Immature natural killer cell (primary cell): ENCODE measurements around the gene MEGF9. TPM values are rescaled to one million over a fixed set of nuclear protein-coding genes. Genes with fewer than 3 reads are reported as not detected.
"Not testable (repeated sequence)": the region's sequence is repeated elsewhere in the genome, so short reads cannot be mapped to it uniquely, and the experiment has no call there.

Source experiments
- DNase-seq, 3 donors: peaks; one replicate each; pipeline ENCODE4 v3.0.0; 2022; ENCODE audit warnings: mixed read lengths in 1 of 3
- H3K27ac Mint-ChIP-seq, 6 donors: one replicate each; pipeline ENCODE4 v1.8.0; 2020; ENCODE audit warnings: mixed read lengths in 6 of 6, mild to moderate bottlenecking in 5 of 6, inconsistent platforms in 4 of 6, moderate library complexity in 3 of 6
- H3K27me3 Mint-ChIP-seq, 3 donors: one replicate each; pipeline ENCODE4 v1.8.0; 2020 to 2021; ENCODE audit warnings: low read depth in 3 of 3, mild to moderate bottlenecking in 3 of 3, mixed read lengths in 3 of 3, moderate library complexity in 3 of 3, inconsistent platforms in 1 of 3
- H3K36me3 Mint-ChIP-seq, 3 donors: one replicate each; pipeline ENCODE4 v1.8.0; 2020; ENCODE audit warnings: mixed read lengths in 3 of 3, inconsistent platforms in 2 of 3, mild to moderate bottlenecking in 2 of 3
- H3K4me1 Mint-ChIP-seq, 2 donors: one replicate each; pipeline ENCODE4 v1.8.0; 2020; ENCODE audit warnings: inconsistent platforms in 2 of 2, mild to moderate bottlenecking in 2 of 2, mixed read lengths in 2 of 2, moderate library complexity in 1 of 2
- H3K4me3 Mint-ChIP-seq, 5 donors: one replicate each; pipeline ENCODE4 v1.8.0; 2020; ENCODE audit warnings: mild to moderate bottlenecking in 5 of 5, mixed read lengths in 5 of 5, inconsistent platforms in 3 of 5, moderate library complexity in 3 of 5
- H3K9me3 Mint-ChIP-seq, 6 donors: one replicate each; pipeline ENCODE4 v1.8.0; 2020; ENCODE audit warnings: mild to moderate bottlenecking in 6 of 6, mixed read lengths in 6 of 6, inconsistent platforms in 4 of 6, moderate library complexity in 3 of 6
- polyA plus RNA-seq, 3 donors: library from polyadenylated mRNA; unstranded; fragments of 300-500 nt; fragmentation: Illumina TruSeq; gene quantifications; one replicate each; pipeline ENCODE4 v1.2.3, GENCODE V29; 2021

MEGF9 gene
- polyA plus RNA-seq = 10 to 100 TPM; 10.0 to 13.3 (median 11.2) TPM

DNA sequence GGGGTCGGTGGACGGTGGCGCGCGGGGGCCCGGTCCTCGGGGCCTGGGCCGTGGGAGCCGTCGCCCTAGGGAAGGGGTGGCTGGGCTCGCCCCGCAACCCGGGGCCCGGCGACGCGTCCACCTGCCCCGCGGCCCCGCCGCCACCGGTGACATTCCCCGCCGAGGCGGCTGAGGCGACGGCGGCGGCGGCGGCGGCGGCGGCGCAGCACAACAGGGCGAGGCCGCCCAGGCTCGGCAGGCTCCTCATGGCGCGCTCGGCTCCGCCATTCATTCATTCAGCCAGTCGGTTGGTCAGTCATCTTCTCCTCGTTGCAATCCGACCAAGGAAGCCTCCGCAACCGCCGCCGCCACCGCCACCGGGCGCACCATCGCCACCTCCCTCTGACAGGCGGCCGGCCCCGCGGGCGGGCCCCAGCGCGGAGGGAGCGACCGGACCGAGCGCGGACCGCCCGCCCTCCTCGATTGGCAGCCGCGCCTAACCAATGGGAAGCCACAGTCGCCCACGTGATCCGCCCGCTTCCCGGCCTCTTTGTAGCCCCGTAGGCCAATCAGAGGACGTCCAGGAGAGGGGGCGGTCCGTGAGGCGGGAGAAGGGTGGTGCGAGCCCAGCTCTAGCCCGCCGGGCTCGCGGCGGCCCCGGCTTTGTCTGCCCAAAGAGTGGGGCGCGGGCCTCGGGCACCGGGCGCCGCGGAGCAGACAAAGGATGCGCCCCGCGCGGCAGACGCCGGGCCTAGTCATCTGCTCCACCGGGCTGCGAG, at the start of gene MEGF9:
Gene MEGF9, minus strand, starts transcription at position 383 of the 758 bp plus-strand sequence. Its CDS starts 112 bp downstream, at position 271.
- Mint-ChIP-seq H3K4me1 (peaks cover 42 to 47% of the 10 kb centered on the region in 2 donors), H3K9me3 (no peaks in the 10 kb centered on the region), H3K27me3 (peaks cover 5 to 7% (median 5%) of the 10 kb centered on the region in 3 donors), H3K4me3 (peak within 1 kb of the TSS; percentile 85 to 94 (median 93)), H3K27ac (peak within 1 kb of the TSS; percentile 86 to 94 (median 92)), H3K36me3 (no peaks in the 10 kb centered on the region)
- peak; percentile 96 to 97 (median 97) for DNase-seq

- Mint-ChIP-seq H3K27ac (peak overlapping the region in 1 of 6 donors; percentile 27), H3K36me3 (peaks cover 4 to 33% (median 19%) of the 10 kb centered on the region in 3 donors), H3K4me1 (peaks cover 0 to 4% of the 10 kb centered on the region in 2 donors), H3K27me3 (peaks cover 0 to 2% (median 2%) of the 10 kb centered on the region in 3 donors), H3K4me3 (no peak overlapping the region), H3K9me3 (no peaks in the 10 kb centered on the region)
- DNase-seq = no peak
Measured at GRCh38 chr9:120761006-120761405, 46.7 kb upstream of the MEGF9 start.

DNA sequence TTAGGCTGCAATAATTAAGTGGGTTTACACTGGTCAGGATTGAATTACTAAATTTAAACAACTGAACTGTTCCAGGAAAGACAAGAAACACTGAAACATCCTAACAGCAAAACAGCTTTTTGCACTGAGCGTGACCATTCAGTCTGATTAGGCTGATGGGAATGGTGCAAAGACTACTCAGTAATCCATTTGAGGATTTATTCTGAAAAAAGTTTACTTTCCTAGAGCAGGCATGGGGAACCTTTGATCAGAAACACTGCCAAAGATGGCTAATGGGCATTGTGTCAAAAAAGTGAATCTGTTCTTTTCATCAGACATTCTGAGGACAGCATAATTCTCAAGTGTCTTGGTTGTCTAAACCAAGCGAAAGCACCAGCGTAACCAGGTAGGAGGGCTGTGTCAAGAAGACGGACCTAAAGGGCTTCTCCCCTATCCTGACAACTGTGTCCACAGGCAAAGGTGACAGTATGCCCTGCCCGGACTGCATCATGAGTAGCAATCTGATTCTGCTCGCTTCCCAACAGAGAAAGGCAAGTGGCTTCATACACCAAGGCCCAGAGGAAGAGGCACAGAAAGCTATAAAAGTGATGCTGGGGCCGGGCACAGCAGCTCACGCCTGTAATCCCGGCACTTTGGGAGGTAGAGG, 45.6 kb upstream of the MEGF9 start:
- no peaks in the 10 kb centered on the region for H3K4me1 Mint-ChIP-seq
- H3K27ac Mint-ChIP-seq = peak overlapping the region in 1 of 6 donors; percentile 65
- DNase-seq = no peak
- H3K36me3 Mint-ChIP-seq = peaks cover 4 to 31% (median 16%) of the 10 kb centered on the region in 3 donors
- H3K9me3 Mint-ChIP-seq = no peaks in the 10 kb centered on the region
- H3K27me3 Mint-ChIP-seq = peaks cover 0 to 2% (median 0%) of the 10 kb centered on the region in 3 donors
- H3K4me3 Mint-ChIP-seq = no peak overlapping the region

DNA sequence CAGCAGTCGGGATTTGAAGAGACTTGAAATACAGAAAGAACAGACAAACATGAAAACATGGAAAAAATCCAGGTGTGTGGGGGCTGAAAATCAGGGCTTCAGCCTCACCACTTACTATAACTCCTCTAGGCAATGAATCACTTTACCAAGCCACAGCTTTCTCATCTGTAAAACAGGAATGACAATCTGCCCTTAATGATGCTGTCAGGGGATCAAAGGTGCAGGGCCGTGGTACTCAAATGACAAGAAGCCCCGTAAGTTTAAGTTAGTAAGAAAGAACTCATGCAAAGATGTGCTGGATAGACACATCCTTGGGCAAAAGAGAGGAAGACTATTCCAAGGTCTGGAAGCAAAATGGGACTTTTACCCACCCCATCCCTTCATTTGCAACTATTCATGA, 44.3 kb upstream of the MEGF9 start:
- H3K9me3 Mint-ChIP-seq = no peaks in the 10 kb centered on the region
- H3K4me3 Mint-ChIP-seq = no peak overlapping the region
- H3K4me1 Mint-ChIP-seq = no peaks in the 10 kb centered on the region
- no peak for DNase-seq
- no peaks in the 10 kb centered on the region for H3K27me3 Mint-ChIP-seq
- peaks cover 4 to 20% (median 16%) of the 10 kb centered on the region in 3 donors for H3K36me3 Mint-ChIP-seq
- no peak overlapping the region for H3K27ac Mint-ChIP-seq

DNA sequence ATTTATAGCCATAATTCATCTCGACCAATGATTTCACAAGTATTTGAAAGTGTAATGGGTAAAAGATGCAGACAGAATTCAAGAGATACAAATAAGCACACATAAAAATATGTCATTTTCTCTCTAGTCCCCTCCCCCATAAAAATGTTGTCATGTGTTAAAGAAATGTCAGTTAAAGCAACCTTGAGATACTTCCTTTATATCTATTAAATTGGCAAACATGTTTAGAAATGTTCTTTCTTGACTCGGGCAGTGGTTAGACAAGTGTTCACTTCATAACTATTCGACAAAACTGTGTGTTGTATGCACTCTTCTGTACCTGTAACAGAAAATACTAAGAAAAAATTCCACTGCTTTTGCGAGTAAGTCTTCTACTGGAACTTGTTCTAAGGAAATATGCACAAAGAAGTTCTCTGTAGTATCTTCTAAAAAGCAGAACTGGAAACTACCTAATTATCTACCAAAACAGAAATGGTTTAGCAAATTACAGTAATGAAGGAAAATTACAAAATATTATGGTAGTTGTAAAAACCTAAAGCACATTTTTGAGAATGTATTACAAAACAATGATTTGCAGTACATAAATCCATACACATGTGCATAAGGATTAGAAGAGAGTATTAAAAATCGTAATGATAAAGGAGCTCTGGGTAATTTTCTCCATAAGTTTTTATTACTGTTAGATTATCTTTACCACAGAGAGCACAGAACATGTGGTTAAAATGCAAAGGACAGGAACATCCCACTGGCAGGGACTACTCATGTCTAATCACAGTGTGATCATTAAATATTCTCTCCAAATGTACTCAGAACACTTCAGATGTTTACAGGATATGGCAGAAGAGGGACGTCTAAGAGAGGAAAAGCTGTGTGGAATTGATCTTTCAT, 43.0 kb upstream of the MEGF9 start:
- no peak for DNase-seq
- no peak overlapping the region for H3K4me3 Mint-ChIP-seq
- H3K36me3 Mint-ChIP-seq = peaks cover 10 to 14% (median 12%) of the 10 kb centered on the region in 3 donors
- no peaks in the 10 kb centered on the region for H3K27me3 Mint-ChIP-seq
- no peaks in the 10 kb centered on the region for H3K4me1 Mint-ChIP-seq
- peak overlapping the region in 4 of 6 donors; percentile 14 to 66 (median 50) for H3K27ac Mint-ChIP-seq
- no peaks in the 10 kb centered on the region for H3K9me3 Mint-ChIP-seq

DNA sequence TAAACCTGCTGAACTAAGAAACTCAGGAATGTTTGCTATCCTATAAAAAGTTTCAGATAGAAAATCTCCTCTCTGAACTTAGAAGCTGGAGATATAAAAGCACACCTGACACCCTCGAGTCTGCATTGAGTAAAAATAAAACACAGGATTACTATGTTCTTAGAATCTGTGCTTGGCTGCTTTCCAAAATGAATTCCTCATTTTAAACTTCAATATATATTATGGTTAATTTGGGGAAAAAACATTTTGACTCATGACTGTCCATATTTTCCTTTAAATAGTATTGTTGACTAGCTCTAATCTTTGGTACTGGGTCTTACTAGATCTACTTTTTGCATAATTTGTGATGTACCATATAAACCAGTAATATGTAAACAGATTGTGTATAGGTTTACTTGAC, 42.3 kb upstream of the MEGF9 start:
- Mint-ChIP-seq H3K27me3 (no peaks in the 10 kb centered on the region), H3K9me3 (no peaks in the 10 kb centered on the region), H3K27ac (peak overlapping the region in 1 of 6 donors; percentile 39), H3K4me1 (no peaks in the 10 kb centered on the region), H3K36me3 (peaks cover 10 to 14% (median 12%) of the 10 kb centered on the region in 3 donors), H3K4me3 (no peak overlapping the region)
- DNase-seq = no peak

- H3K27ac Mint-ChIP-seq = peak overlapping the region in 1 of 6 donors; percentile 39
- H3K4me1 Mint-ChIP-seq = no peaks in the 10 kb centered on the region
Measured at GRCh38 chr9:120755810-120756434, 41.7 kb upstream of the MEGF9 start.

GRCh38 chr9:120755044-120755443, 40.8 kb upstream of the MEGF9 start:
- peaks cover 4 to 14% (median 10%) of the 10 kb centered on the region in 3 donors for H3K36me3 Mint-ChIP-seq
- H3K4me3 Mint-ChIP-seq = no peak overlapping the region
- no peaks in the 10 kb centered on the region for H3K4me1 Mint-ChIP-seq
- no peaks in the 10 kb centered on the region for H3K27me3 Mint-ChIP-seq
- H3K27ac Mint-ChIP-seq = no peak overlapping the region
- no peaks in the 10 kb centered on the region for H3K9me3 Mint-ChIP-seq
- no peak for DNase-seq

More at GRCh38 chr9:120755810-120756434, 41.7 kb upstream of the MEGF9 start:
- H3K4me3 Mint-ChIP-seq = no peak overlapping the region
- no peaks in the 10 kb centered on the region for H3K27me3 Mint-ChIP-seq
- H3K9me3 Mint-ChIP-seq = no peaks in the 10 kb centered on the region
- peaks cover 7 to 14% (median 10%) of the 10 kb centered on the region in 3 donors for H3K36me3 Mint-ChIP-seq
- DNase-seq = peak; percentile 57 to 63 (median 58)

- no peak overlapping the region for H3K27ac Mint-ChIP-seq
- H3K36me3 Mint-ChIP-seq = peaks cover 0 to 14% (median 4%) of the 10 kb centered on the region in 3 donors
- H3K9me3 Mint-ChIP-seq = no peaks in the 10 kb centered on the region
- no peak overlapping the region for H3K4me3 Mint-ChIP-seq
- no peak for DNase-seq
- H3K27me3 Mint-ChIP-seq = no peaks in the 10 kb centered on the region
- H3K4me1 Mint-ChIP-seq = no peaks in the 10 kb centered on the region
Measured at GRCh38 chr9:120750421-120750820, 36.2 kb upstream of the MEGF9 start.

GRCh38 chr9:120746366-120746765, 32.1 kb upstream of the MEGF9 start:
- not testable (repeated sequence) for H3K36me3 Mint-ChIP-seq, H3K4me3 Mint-ChIP-seq, H3K27ac Mint-ChIP-seq, DNase-seq, H3K9me3 Mint-ChIP-seq, H3K4me1 Mint-ChIP-seq, H3K27me3 Mint-ChIP-seq

GRCh38 chr9:120745278-120745677, 31.0 kb upstream of the MEGF9 start:
- H3K9me3 Mint-ChIP-seq = no peaks in the 10 kb centered on the region
- H3K27ac Mint-ChIP-seq = no peak overlapping the region
- H3K27me3 Mint-ChIP-seq = no peaks in the 10 kb centered on the region
- peaks cover 0 to 4% (median 3%) of the 10 kb centered on the region in 3 donors for H3K36me3 Mint-ChIP-seq
- no peak for DNase-seq
- H3K4me1 Mint-ChIP-seq = no peaks in the 10 kb centered on the region
- no peak overlapping the region for H3K4me3 Mint-ChIP-seq

GRCh38 chr9:120742951-120743416, 28.7 kb upstream of the MEGF9 start:
- H3K27me3 Mint-ChIP-seq = no peaks in the 10 kb centered on the region
- H3K9me3 Mint-ChIP-seq = no peaks in the 10 kb centered on the region
- no peaks in the 10 kb centered on the region for H3K4me1 Mint-ChIP-seq
- H3K36me3 Mint-ChIP-seq = peaks cover 0 to 4% (median 3%) of the 10 kb centered on the region in 3 donors
- peak in 1 of 3 donors; percentile 19 for DNase-seq
- no peak overlapping the region for H3K4me3 Mint-ChIP-seq
- no peak overlapping the region for H3K27ac Mint-ChIP-seq

DNA sequence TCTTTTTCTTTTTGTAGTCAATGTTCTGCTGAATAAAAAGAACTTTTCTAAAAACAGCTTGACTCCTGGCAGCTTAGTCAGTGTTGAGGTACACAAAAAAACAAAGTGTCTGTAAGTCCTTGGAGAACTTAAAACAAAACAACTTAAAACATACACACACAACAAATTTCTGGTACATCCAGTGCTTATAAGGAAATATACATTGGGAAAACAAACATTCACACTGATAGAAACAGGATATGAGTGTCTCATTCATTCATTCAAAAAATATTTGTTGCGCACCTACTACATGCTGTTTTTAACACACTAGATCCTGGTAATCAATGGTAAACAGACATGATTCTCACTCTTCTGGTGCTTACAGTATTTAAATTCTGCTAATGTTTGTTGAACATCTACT, 27.4 kb upstream of the MEGF9 start:
- Mint-ChIP-seq H3K27me3 (no peaks in the 10 kb centered on the region), H3K4me3 (no peak overlapping the region), H3K4me1 (no peaks in the 10 kb centered on the region), H3K9me3 (no peaks in the 10 kb centered on the region), H3K27ac (no peak overlapping the region), H3K36me3 (peaks cover 0 to 4% (median 3%) of the 10 kb centered on the region in 3 donors)
- no peak for DNase-seq
